LNCaP clone FGC (cell line): ENCODE results near the gene HOXC9.
A peak's percentile ranks its signal among the peaks of the same experiment; 100 is the strongest.

ENCODE experiments used
- DNase-seq: peaks from one replicate; pipeline ENCODE4 v3.0.0-alpha.2; 2011; ENCODE audit warnings: low read depth
- H3K4me3 ChIP-seq: 2 replicates; pipeline ENCODE4 v1.5.1; 2011; ENCODE audit warnings: mild to moderate bottlenecking, low read depth, low read length, control low read depth
- TF ChIP-seq, protein P1 (sequence below): IDR thresholded peaks from 2 replicates; pipeline ENCODE4 v1.5.1; 2012; ENCODE audit warnings: mild to moderate bottlenecking; ENCODE audit not compliant: control insufficient read depth, insufficient read depth; ENCODE audit errors: extremely low read depth

The HOXC9 gene

GRCh38 chr12:54051874-54052437 lies 52.0 kb downstream of the HOXC9 start:
- H3K4me3 ChIP-seq = peak overlapping the region; percentile 10; the same call in 1 of the 2 replicates
- TF ChIP-seq, protein P1, sequence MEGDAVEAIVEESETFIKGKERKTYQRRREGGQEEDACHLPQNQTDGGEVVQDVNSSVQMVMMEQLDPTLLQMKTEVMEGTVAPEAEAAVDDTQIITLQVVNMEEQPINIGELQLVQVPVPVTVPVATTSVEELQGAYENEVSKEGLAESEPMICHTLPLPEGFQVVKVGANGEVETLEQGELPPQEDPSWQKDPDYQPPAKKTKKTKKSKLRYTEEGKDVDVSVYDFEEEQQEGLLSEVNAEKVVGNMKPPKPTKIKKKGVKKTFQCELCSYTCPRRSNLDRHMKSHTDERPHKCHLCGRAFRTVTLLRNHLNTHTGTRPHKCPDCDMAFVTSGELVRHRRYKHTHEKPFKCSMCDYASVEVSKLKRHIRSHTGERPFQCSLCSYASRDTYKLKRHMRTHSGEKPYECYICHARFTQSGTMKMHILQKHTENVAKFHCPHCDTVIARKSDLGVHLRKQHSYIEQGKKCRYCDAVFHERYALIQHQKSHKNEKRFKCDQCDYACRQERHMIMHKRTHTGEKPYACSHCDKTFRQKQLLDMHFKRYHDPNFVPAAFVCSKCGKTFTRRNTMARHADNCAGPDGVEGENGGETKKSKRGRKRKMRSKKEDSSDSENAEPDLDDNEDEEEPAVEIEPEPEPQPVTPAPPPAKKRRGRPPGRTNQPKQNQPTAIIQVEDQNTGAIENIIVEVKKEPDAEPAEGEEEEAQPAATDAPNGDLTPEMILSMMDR = no peak
- DNase-seq = no peak

- DNase-seq = no peak
- H3K4me3 ChIP-seq = peak overlapping the region; percentile 10; the same call in 1 of the 2 replicates
- TF ChIP-seq, protein P1 = peak; percentile 11; the same call in 1 of the 2 replicates
Observed at GRCh38 chr12:54052438-54053002, 52.6 kb downstream of the HOXC9 start.
